Measurements from ENCODE around the gene CTPS1.

GRCh38 chr1:40971966-40972365 lies 7.5 kb upstream of the CTPS1 start:
- TF ChIP-seq CTCF (IDR thresholded peaks at IDR 0.05 in 4 of 5, conservative IDR thresholded peaks at IDR 0.05 in 1 of 5) (no peak), POLR2A (IDR thresholded peaks at IDR 0.05) (no peak)

All from gastrocnemius medialis (tissue), 4 donors.